AG04449 (cell line): ENCODE results near the gene MEIKIN.

Experiments used
- CTCF ChIA-PET: fragments of 350-600 bp; formaldehyde crosslinking; extraction: SDS; loops from one replicate; lab custom pipeline; 2021; ENCODE audit warnings: antibody characterized with exemption; lab: Yijun Ruan, JAX
- POLR2A ChIA-PET: fragments of 400-600, 350-600 bp; formaldehyde crosslinking; extraction: SDS; loops from one replicate; lab custom pipeline; 2020; ENCODE audit warnings: antibody characterized with exemption, inconsistent platforms; lab: Yijun Ruan, JAX
- DNase-seq: peaks from one replicate; pipeline ENCODE4 v3.0.0-alpha.2; 2010; ENCODE audit warnings: low read depth, low spot score
- H3K4me3 ChIP-seq: 2 replicates; pipeline ENCODE4 v1.5.1; 2011; ENCODE audit warnings: low read depth, mild to moderate bottlenecking, control low read depth, low read length
- TF ChIP-seq, protein P1 (sequence below): IDR thresholded peaks from one replicate; pipeline ENCODE4 v1.5.1; 2011; ENCODE audit warnings: mild to moderate bottlenecking, moderate library complexity, low read length, control low read depth, inconsistent platforms; ENCODE audit not compliant: insufficient read depth; ENCODE audit errors: missing control alignments

The MEIKIN gene

DNA sequence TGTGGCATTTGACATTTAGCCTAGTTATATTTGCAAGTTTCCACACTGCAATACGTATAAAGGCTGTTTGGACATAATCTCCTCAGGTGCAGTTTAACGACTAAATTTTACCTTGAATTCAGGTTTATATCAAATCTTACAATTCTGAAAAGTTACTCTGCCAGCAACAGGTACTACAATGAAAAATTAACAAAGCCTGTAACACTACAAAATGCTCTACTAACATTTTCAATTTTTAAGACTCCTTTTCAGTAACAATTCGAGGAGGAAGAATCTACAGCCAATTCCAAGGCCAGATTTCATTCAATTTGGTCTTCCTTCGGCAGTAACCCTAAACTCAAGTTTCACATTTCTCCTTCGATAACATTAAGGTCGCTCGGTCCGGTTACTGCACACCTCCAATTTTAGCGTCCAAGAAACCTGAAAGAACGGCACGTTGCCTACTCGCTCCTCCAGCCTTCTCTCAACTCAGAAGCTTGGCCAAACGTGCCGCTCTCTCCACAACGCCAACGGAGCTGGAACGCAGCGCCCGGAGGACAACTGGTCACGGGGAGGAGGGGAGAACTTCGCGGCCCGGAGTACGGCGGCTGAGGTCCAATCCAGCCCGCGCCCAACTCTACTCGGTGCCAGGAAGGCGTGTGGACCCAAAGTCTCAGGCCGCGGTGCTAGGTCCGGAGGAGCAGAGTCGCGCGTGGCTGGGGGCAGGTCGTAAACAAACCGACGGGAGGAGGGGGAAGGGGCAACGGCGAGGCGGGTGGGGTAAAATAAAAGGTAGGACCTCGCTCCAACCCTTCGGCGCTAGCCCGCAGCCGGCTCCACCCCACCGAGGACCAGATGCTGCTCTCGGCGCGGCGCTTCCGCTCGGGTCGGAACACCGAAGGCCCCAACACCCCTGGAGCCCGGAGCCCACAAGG is 149.3 kb downstream of the MEIKIN start:
- TF ChIP-seq, protein P1, sequence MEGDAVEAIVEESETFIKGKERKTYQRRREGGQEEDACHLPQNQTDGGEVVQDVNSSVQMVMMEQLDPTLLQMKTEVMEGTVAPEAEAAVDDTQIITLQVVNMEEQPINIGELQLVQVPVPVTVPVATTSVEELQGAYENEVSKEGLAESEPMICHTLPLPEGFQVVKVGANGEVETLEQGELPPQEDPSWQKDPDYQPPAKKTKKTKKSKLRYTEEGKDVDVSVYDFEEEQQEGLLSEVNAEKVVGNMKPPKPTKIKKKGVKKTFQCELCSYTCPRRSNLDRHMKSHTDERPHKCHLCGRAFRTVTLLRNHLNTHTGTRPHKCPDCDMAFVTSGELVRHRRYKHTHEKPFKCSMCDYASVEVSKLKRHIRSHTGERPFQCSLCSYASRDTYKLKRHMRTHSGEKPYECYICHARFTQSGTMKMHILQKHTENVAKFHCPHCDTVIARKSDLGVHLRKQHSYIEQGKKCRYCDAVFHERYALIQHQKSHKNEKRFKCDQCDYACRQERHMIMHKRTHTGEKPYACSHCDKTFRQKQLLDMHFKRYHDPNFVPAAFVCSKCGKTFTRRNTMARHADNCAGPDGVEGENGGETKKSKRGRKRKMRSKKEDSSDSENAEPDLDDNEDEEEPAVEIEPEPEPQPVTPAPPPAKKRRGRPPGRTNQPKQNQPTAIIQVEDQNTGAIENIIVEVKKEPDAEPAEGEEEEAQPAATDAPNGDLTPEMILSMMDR, result no peak
- no peak for DNase-seq
- ChIA-PET CTCF (interaction anchor here (1.0 to 2.0 kb wide), 2 partner anchors 206 to 267 kb away, joined by 3 to 11 read pairs; no protein-coding TSS in a partner anchor), POLR2A (interaction anchor here (1.0 to 1.3 kb wide), 4 partner anchors 14 to 181 kb away, joined by 3 to 4 read pairs (median 4); no protein-coding TSS in a partner anchor)
- H3K4me3 ChIP-seq, result peak overlapping the region; percentile 84

DNA sequence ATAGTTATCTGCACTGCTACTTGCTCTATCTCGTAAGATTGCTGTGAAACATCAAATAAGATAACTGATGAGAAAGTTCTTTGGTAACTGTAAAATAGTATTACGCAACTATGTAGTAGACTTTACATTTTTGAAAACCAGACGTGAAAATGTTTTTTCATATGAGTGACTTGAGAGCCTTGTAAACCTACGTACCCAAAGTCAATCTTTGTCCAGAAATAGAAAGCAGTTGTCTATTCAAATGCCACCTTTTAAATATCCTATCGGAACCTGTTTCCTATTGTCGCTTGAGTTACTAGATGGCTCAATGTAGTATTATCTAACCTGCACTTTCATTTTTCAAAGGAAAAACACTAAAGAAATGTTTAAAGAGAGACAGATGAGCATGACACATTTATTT is 150.2 kb downstream of the MEIKIN start:
- DNase-seq, result no peak
- POLR2A ChIA-PET, result no interaction called here
- TF ChIP-seq, protein P1, result no peak
- CTCF ChIA-PET, result no interaction called here
- H3K4me3 ChIP-seq, result peak overlapping the region; percentile 84

DNA sequence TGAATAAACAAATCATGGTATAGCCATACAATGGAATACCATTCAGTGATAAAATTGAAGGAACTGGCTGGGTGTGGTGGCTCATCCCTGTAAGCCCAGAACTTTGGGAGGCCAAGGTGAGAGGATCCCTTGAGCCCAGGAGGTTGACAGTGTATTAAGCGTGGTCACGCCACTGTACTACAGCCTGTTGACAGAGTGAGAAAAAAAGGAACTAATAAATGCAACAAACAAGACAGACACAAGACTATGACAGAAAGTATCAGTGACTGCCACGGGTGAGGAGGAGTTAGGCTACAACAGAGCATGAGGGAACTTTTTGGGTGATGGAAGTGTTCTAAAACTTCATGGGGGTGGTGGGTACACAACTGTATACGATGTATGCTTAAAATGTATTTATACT is 150.9 kb downstream of the MEIKIN start:
- DNase-seq, result no peak
- TF ChIP-seq, protein P1, result no peak
- ChIA-PET CTCF (no interaction called here), POLR2A (no interaction called here)
- no peak overlapping the region for H3K4me3 ChIP-seq

DNA sequence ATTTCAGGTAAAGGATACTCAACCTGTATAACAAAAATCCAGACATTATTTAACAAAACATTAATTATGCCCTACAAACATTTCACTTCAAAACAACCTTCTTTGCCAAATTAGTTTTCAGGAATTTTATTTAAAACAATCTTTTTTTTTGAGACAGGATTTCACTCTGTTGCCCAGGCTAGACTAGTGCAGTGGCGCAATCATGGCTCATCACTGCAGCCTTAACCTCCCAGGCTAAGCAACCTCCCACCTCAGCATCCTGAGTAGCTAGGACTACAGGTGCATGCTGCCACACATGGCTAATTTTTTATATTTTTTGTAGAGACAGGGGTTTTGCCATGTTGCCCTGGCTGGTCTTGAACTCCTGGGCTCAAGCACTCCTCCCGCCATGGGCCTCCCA is 152.6 kb downstream of the MEIKIN start:
- no peak overlapping the region for H3K4me3 ChIP-seq
- TF ChIP-seq, protein P1, result no peak
- CTCF ChIA-PET, result interaction anchor here (0.7 kb wide), 1 partner anchor 215 kb away, joined by 3 read pairs; no protein-coding TSS in a partner anchor
- POLR2A ChIA-PET, result no interaction called here
- no peak for DNase-seq

DNA sequence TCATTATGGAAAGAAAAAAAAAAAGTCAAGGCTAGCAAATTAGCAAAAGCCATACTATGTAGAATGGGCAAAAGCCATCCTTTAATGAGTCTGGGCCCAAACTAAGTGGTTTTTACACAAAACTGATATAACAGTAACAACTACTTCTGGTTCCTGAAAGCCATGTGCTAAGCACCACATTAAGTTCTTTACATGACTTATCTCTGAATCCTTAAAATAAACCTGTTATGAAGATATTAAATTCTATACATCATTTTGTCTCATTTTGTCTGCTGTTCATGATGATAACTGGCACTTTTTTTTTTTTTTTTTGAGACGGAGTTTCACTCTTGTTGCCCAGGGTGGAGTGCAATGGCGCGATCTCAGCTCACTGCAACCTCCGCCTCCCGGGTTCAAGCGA is 153.6 kb downstream of the MEIKIN start:
- POLR2A ChIA-PET, result no interaction called here
- H3K4me3 ChIP-seq, result no peak overlapping the region
- TF ChIP-seq, protein P1, result no peak
- CTCF ChIA-PET, result no interaction called here
- DNase-seq, result no peak

DNA sequence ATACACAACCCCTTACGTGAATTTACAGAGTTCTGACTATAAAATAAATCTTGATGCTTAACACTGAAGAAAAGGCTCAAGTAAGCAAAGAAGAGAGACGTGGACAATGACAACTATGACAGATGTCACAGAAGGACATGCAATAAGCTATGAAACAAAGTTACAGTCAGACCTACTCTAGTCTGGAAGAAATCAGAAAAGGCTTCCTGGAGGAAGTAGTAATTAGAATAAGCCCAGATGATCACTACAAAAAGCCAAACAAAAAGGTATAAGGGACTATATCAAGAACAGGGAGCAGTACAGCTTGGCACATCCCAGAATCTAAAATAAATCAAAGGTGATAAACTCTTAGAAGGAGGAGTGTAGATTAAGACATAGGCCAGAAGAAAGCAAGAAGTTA is 154.9 kb downstream of the MEIKIN start:
- POLR2A ChIA-PET, result no interaction called here
- H3K4me3 ChIP-seq, result no peak overlapping the region
- CTCF ChIA-PET, result no interaction called here
- TF ChIP-seq, protein P1, result no peak
- DNase-seq, result no peak
